ENCODE measurements around the gene SERTAD4. TPM values are rescaled to one million over a fixed set of nuclear protein-coding genes. Genes with fewer than 3 reads are reported as not detected.

SERTAD4 gene
- total and polyA plus RNA-seq, 4 donors = 1.9 to 7.8 (median 2.7) TPM

DNA sequence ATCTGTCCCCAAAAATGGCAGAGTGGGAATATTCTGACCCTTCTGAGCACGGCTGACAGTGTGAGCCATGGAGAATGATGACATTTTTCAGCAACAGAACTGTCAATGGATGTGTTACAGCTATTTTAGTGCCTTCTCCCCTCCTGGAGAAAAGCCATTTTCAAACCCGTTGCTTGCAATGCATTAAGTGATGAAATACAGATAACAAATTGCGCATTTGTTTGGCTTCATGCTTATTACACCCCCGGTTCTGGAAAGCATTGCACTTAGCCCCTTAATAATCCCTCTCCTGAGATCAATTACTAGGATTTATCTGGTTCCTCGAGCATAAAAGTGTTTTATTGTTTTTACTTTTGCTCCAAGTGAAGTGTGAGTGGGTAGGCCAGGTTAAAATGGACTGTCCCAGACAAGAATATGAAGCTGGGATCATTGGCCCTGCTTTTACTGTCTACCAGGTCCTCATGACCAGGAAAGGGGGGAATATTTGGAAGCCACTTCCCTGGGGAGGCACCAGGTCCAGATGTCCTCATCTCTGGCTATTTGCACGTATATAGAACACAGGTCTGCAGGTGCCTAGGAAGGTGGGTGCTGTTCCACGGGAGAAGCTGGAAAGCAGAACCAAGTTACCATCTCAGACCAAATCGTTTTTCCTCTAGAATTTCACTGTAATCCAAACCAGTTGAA lies 58.6 kb downstream of the SERTAD4 start:
- DNase-seq (peak in 2 of 3 donors; percentile 22 to 30), ATAC-seq (ENCODE audit: insufficient read depth, low FRiP score) (no peak)
- no peak for TF ChIP-seq CTCF (IDR thresholded peaks at IDR 0.05; ENCODE audit: control extremely low read depth, extremely low read depth)
- Histone ChIP-seq H3K27me3 (ENCODE audit: control insufficient read depth in 3 of 3, insufficient read depth in 3 of 3, low read length in 2 of 3) (peaks cover 0 to 7% (median 2%) of the 10 kb centered on the region in 3 donors), H3K9ac (ENCODE audit: insufficient read depth in 1 of 2, low read length in 2 of 2) (no peak overlapping the region), H3K27ac (ENCODE audit: low read depth in 1 of 2, low read length in 1 of 2) (no peak overlapping the region), H3K4me3 (no peak overlapping the region), H3K4me1 (ENCODE audit: control insufficient read depth in 5 of 5, insufficient read depth in 5 of 5, low read length in 5 of 5) (peaks cover 0 to 50% (median 11%) of the 10 kb centered on the region in 5 donors), H3K9me3 (ENCODE audit: control insufficient read depth in 4 of 4, insufficient read depth in 3 of 4, low read length in 3 of 4) (no peaks in the 10 kb centered on the region), H3K36me3 (ENCODE audit: control insufficient read depth in 4 of 4, insufficient read depth in 4 of 4, low read length in 4 of 4) (no peaks in the 10 kb centered on the region)
- WGBS, 2 donors = 62 to 69% methylated on average over 8 of the region's 8 CpGs

DNA sequence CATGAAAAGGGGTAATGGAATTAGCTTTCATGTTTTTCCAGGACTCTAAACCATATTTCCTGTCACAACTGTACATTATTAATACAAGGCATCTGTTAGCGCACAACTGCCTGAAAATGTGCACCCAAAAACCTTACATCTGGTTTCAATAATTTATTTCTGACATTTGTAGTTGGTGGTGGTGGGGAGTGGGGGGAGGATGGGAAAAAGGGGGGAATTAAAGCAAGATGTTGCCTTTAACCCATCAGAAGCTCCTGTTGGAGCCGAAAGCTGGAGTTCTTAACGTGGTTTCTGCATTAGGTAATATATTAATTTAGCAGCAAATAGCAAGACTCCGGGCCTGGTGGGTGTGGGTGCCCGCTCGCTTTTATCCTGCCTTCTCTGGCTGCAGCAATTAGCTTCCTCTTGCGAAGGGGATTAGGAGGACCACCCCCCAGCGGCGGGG lies 59.2 kb downstream of the SERTAD4 start:
- no peak for ATAC-seq (ENCODE audit: insufficient read depth, low FRiP score)
- H3K36me3 ChIP-seq (ENCODE audit: control insufficient read depth in 4 of 4, insufficient read depth in 4 of 4, low read length in 4 of 4) = no peaks in the 10 kb centered on the region
- H3K4me1 ChIP-seq (ENCODE audit: control insufficient read depth in 5 of 5, insufficient read depth in 5 of 5, low read length in 5 of 5) = peaks cover 0 to 50% (median 11%) of the 10 kb centered on the region in 5 donors
- peak; percentile 50 to 68 (median 50) for DNase-seq
- no peak overlapping the region for H3K4me3 ChIP-seq
- H3K9me3 ChIP-seq (ENCODE audit: control insufficient read depth in 4 of 4, insufficient read depth in 3 of 4, low read length in 3 of 4) = no peaks in the 10 kb centered on the region
- no peak for TF ChIP-seq CTCF (IDR thresholded peaks at IDR 0.05; ENCODE audit: control extremely low read depth, extremely low read depth)
- H3K27ac ChIP-seq (ENCODE audit: low read depth in 1 of 2, low read length in 1 of 2) = no peak overlapping the region
- WGBS, 2 donors = 23 to 25% methylated on average over 9 of the region's 9 CpGs
- H3K9ac ChIP-seq (ENCODE audit: insufficient read depth in 1 of 2, low read length in 2 of 2) = no peak overlapping the region
- H3K27me3 ChIP-seq (ENCODE audit: control insufficient read depth in 3 of 3, insufficient read depth in 3 of 3, low read length in 2 of 3) = peaks cover 0 to 7% (median 2%) of the 10 kb centered on the region in 3 donors

DNA sequence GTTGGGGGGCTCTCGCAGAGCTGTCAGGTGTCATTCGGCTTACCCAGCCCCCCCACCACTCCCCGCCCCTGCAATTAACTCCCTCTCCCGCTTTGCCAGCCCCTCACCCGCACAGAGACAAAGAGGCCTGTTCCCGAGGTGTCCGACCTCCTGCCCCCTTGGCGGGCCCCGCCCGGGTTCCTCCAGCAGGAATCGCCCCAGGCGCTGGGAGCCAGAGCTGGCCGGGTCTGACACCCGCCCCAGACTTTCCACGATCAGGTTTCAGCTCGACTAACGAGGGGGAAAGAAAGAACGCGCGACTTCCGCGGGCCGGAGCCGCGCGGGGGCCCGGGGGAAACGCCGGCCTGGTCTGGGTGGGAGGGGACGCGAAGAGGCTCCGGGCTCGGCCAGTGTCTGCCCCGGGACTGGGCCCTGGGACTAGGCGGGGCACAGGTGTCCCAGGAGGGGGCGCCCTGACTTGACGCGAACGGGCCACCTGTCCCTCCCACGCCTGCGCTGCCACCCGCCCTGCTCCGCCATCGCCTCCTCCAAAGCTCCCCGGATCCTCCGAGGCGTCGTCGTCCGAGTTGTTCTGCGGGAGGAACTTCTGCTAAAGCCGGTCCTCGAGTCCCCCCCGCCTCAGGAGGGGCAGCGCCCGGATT lies 59.8 kb downstream of the SERTAD4 start:
- ATAC-seq (ENCODE audit: insufficient read depth, low FRiP score) (peak; percentile 84), DNase-seq (peak; percentile 35 to 69 (median 55))
- peak overlapping the region; percentile 33 for H3K4me3 ChIP-seq
- peak overlapping the region in 1 of 2 donors; percentile 49 for H3K9ac ChIP-seq (ENCODE audit: insufficient read depth in 1 of 2, low read length in 2 of 2)
- H3K27me3 ChIP-seq (ENCODE audit: control insufficient read depth in 3 of 3, insufficient read depth in 3 of 3, low read length in 2 of 3) = peaks cover 0 to 7% (median 2%) of the 10 kb centered on the region in 3 donors
- 2 to 3% methylated on average over 51 to 56 of the region's 56 CpGs for WGBS, 2 donors
- peaks cover 0 to 50% (median 11%) of the 10 kb centered on the region in 5 donors for H3K4me1 ChIP-seq (ENCODE audit: control insufficient read depth in 5 of 5, insufficient read depth in 5 of 5, low read length in 5 of 5)
- peak overlapping the region in 1 of 2 donors; percentile 50 for H3K27ac ChIP-seq (ENCODE audit: low read depth in 1 of 2, low read length in 1 of 2)
- no peaks in the 10 kb centered on the region for H3K36me3 ChIP-seq (ENCODE audit: control insufficient read depth in 4 of 4, insufficient read depth in 4 of 4, low read length in 4 of 4)
- H3K9me3 ChIP-seq (ENCODE audit: control insufficient read depth in 4 of 4, insufficient read depth in 3 of 4, low read length in 3 of 4) = no peaks in the 10 kb centered on the region
- TF ChIP-seq CTCF (IDR thresholded peaks at IDR 0.05; ENCODE audit: control extremely low read depth, extremely low read depth) = no peak
